Measurements from ENCODE around the gene MCM3AP. TPM values are rescaled to one million over a fixed set of nuclear protein-coding genes. Genes with fewer than 3 reads are reported as not detected.

The MCM3AP gene
- polyA plus RNA-seq, 1 donor: 103 TPM

DNA sequence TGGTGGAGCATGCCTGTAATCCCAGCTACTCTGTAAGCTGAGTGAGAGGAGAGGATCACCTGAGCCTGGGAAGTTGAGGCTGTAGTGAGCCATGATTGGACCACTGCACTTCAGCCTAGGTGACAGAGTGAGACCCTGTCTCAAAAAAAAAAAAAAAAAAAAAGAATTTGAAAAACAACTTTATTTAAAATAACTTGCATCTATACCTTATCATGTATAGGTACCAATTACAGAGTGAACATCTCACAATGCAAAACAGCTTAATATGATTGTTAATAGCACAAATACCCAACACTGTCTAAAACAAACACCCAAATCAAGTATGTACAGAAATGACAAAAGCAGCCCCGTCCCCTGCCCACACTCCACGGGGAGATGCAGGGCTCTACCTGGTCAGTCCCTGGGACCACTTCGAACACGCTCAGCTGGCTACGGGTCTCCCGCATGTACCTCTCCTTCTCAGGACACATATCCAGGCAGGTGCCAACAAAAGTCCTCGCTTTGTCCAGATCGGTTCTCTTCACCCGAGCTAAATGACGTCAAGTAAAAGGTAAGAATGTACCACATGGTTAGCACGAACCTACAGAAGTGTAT lies 10.5 kb downstream of the MCM3AP start:
- no peak for DNase-seq

DNA sequence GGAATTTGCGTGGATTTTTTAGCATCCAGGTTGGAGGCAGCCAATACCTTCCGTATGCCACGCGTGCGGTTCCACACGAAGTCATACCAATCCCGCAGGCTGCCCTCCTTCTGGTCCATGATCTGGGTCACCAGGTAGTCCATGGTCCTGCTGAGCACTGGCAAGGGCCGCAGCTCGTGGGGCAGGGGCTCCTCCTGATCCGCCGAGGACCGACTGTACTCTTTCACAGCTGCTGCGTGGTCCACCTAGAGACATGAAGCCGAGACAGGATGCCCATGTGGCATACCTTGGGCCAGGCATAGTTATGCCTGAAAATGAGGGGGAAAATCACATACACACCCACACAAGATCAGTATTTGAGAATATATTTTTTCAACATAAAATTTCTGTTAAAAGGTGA lies 12.1 kb downstream of the MCM3AP start:
- no peak for DNase-seq

DNA sequence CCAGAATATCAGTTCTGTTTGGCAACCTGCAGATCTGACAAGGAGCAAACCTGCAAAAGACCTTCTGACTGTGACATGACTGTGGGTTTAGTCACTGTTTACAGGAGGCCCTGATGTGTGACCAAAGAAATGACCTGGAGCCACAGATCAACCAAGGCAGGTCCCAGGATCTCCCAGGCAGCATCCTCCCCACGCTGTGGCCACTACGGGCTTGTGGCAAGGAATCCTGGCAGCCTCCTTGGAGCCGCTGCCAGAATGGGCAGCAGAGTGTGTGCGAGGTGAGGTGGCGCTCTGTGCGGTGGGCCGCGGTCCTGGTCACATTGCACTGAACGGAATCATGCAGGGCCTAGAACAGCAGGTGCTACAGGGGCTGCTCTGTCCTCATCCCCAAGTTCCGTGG lies 15.9 kb downstream of the MCM3AP start:
- no peak for DNase-seq

DNA sequence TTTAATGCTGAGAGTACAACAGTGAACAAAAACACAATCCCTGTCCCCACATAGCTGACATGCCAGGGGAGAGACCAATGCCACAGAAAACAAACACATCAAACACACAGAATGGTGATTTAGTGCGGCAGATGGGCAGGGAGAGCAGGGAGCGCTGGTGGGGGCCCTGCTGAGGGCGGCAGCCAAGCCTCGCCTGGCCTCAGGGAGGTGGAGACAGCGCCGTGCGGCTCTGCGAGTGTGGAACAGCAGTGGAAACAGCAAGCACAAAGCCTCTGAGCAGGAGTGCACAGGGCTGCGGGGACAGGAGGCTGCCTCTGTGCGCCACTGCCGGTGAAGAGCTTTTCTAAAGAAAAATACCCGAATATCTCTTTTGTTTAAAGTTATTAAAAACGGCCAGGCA lies 17.0 kb downstream of the MCM3AP start:
- no peak for DNase-seq

DNA sequence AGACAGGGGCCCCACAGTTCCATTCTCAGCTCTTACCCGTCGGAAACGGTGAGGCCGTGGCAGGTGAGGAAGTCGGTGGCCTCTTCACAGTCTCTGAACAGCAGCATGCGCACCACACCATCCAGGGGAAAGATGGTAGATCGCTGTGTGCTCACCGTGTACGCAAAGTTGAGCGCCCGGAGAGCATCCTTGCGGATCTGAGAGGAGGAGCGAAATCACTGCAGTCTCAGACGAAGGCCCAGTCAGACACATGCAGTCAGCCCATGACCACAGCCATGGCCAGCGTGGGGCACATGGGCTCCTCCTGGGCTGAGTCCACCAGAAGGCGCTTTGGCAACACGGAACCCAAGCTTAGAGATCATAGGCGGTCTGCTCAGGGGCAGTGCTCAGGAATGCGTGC lies 18.5 kb downstream of the MCM3AP start:
- no peak for DNase-seq

DNA sequence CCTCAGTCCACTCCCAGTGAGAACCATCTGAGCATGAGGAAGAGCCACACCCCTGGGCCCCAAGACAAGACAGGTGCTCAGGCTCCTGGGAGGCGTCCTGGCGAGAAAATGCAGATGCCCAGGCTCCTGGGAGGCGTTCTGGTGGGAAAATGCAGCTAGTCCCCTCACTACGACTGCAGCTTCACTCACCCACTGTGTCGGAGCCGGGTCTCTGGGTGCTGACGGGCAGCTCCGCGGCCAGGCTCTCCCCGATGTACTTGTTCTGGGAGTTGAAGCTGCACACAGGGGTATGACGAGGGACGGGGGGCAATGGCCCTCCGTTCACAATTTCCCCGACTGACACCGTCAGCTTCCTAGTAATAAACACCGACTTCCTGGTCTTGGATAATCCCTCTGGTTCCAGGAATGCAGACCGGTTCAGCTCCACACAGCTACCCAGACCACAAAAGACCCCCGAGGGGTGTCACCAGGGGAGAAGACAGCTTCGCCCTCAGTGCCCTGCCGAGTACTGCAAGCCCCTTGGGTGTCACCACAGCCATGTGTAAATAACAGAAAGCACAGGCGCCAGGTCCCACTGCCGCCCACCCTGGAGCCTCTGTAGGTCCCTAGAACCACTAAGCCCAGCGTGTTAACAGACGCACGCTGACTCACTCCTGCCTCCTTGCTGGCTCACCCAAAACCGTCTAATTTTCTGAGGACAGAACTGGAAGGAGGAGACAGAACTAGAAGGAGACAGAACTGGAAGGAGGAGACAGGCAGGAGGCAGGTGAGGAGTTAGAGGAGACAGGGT lies 19.5 kb downstream of the MCM3AP start:
- no peak for DNase-seq

DNA sequence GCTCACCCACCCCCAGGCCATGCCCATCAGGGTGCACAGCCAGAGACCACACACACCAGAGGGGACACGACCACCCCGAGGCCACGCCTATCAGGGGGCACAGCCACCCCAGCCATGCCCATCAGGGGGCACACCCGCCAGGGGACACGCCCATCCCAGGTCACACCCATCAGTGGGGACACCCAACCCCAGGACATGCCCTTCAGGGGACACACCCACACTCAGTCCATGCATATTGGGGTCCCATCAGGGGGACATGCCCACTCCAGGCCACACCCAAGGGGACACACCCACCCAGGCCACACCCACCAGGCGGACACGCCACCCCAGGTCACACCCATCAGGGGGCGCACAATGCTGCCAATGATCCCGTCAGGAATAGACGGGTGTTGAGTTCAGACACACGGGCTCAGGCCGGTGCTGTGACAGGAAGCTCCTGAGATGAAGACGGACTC lies 20.7 kb downstream of the MCM3AP start:
- DNase-seq: no peak

DNA sequence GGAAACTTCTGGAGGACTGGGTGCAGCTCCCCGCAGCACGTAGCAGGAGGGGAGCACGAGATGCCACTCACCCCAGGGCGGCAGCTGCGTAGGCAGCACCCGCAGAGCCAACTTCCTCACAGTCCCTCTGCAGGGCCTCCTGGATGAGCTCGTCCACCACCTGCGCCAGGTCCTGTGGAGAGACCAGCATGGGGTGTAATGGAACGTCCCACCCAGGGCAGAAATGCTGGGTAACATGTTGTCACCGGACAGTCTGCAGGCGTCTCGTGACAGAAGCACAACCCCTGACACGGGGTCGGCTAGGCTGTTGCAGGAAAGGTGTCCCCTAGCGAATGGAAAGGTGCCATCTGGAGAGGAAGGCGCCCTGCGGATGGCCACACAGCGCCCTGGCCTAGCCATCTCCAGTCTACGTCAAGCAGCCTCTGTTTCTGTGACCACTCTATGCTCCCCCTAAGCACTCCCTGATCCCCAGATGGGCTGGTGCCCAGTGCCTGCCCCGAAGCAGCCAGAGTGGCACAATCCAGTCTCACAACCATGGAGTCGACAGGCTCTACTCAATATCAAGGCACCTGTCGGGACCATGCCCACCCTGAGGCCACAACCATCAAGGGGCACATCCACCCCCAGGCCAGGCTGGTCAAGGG lies 21.2 kb downstream of the MCM3AP start:
- no peak for DNase-seq

DNA sequence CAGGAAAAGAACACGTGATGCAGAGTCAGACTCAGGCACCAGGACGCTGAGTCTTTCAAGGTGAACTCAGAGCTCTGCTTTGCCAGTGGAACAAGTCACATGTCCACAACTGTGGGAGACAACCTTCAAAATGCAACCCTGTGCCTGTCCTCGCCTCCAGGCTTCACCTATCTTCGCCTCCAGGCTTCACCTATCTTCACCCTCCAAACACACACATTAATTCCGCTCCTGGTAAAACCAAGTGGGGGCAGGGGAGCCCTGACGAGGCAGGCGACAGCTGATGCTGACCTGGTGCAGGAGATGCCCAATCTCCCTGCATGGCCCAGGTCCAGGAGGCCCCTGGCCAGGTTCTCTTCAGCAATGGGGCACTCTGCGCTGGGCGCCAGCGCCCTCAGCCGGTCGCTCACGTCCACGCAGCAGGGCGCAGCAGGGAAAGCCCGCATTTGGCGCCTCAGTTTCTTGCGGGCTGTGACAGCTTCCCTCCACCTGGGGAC lies 28.9 kb downstream of the MCM3AP start:
- DNase-seq: no peak

DNA sequence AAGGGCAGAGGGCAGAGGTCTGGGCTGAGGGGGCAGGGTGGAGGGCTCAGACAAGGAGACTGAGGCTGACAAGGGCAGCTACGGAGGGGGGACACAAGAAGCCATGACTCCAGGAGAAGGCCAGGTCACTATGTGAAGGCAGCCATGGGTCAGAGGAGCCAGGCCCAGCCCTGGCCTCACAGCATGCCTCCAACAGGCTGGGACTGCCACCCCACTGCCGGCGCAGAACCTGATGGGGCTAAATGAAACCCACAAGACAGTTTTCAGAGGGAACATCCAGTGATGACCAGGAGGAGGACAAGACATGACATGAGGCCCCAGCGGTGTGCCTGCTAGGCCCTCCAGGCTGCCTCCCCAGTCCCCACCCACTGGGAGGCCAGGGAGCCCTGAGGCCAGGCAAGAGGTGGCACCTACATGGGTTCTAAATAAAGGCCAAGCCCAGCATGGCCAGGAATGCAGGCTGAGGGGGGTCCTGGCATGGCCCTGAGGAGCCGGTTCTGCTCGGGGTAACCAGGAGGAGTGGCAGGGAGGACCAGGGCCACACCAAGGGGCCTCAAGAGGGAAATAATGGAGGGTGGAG lies 29.6 kb downstream of the MCM3AP start:
- DNase-seq: no peak

DNA sequence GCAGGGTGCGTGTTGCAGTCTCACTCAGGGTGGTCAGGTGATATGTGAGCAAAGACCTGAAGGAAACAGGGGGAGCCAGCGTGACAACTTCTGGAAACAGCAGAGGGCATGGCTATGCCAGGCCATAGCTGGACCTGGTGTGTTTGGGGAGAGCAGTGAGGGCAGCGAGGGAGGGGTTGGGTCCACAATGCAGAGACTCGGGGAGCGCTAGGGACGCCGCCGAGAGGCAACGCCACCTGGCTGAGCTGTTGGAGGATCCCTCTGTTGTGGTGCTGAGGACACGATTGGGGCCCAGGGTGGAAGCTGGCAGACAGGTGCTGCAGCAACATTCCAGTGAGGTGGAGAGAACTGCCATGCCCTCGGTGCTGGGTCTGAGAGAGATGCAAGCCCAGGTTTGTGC lies 30.2 kb downstream of the MCM3AP start:
- DNase-seq: no peak

DNA sequence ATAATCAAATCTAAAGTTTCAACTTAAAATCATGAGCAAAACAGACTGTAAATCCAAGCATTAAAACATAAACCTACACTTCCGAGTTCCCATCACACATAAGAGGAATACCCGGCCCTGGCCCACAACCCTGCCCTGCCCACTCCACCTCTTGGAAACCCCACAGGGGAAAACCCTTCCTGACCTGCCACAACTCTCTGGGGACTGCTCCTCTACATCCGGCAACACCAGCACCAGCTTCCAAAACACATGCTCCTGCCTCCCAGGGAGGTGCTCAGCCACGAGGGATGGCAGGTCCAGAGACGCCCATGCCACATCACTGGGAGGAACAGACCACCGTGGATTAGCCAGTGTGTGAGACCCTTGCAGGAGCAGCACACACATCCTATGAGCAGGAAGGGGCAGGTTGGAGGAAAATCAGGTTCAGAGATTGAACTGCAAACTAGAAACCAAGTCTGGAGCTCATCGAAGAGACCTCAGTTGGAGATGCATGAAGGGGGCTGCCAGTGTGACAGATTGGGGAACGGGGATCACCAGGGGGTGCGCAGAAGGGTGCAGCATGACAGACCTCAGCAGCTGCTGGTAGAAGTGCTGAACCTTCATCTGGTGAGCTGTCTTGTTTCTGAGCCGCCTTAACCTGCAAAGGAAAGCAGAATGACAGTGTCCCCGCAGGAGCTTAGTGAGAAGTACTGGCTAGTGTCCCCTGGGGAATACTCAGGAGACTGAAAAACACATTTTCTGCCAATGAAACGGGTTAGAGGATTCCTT lies 31.0 kb downstream of the MCM3AP start:
- no peak for DNase-seq

DNA sequence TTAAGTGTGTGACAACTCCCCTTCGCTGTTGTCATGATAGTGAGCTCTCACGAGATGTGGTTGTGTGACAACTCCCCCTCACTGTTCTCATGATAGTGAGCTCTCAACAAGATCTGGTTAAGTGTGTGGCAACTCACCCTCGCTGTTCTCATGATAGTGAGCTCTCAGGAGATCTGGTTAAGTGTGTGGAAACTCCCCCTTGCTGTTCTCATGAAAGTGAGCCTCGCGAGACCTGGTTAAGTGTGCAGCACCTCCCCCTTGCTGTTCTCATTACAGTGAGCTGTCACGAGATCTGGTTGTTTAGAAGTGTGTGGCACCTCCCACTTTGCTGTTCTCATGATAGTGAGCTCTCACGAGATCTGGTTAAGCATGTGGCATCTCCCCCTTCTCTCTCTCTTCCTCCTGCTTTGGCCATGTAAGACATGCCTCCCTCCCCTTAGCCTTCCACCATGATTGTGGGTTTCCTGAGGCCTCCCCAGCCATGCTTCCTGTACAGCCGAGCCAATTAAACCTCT lies 31.7 kb downstream of the MCM3AP start:
- DNase-seq: no peak

DNA sequence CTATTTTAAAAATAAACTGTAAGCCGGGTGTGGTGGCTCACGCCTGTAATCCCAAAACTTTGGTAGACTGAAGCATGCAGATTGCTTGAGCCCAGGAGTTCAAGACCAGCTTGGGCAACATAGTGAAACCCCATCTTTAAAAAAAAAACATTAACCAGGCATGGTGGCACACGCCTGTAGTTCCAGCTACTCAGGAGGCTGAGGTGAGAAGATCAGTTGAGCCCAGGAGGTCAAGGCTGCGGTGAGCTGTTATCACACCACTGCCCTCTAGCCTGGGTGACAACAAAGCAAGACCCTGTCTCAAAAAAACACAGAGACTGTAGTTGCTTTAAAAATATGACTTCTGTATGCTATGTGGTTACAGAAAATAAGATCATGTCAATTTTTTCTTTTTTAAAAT lies 32.6 kb downstream of the MCM3AP start:
- no peak for DNase-seq

DNA sequence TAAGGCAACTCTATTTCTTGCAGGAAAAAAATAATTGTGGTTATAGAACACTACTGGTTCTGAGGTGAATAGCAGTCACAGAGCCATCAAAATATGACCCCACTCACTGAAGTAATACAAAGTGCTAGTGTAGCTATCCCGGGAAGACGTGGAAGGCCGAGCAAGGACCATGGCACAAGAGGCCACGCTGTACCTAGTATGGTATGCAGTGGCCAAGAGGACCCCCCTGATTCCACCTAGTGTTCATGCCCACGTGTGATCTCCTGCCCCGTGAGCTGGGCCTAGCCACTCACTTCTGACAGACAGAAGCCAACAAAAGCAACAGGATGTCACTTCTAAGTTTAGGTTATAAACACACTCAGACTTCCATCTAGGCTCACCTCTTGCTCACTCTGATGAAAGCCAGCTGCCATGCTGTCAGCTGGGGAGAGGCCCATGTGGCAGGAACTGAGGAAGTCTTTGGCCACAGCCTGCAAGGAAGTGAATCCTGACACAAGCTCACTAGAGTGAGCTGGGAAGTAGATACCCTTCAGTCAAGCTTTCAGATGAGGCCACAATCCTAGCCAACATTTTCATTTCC lies 35.2 kb downstream of the MCM3AP start:
- no peak for DNase-seq

DNA sequence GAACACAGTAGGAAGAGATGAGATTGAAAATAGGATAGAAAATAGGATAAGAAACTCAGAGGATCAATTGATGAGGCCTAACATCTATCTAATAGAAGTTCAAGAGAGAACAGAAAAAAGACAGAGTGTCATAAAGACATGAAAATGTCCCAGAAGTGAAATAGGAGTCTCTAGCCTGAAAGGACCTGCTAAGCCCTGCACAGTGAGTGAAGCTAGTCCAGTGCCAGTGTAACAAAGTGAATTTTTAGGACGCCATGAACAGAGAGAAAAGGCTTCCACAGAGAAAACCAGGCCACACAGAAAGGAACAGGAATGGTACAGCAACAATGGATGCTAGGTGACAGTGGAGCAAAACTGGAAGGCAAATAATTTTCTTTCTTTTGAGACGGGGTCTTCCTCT lies 36.6 kb downstream of the MCM3AP start:
- no peak for DNase-seq

DNA sequence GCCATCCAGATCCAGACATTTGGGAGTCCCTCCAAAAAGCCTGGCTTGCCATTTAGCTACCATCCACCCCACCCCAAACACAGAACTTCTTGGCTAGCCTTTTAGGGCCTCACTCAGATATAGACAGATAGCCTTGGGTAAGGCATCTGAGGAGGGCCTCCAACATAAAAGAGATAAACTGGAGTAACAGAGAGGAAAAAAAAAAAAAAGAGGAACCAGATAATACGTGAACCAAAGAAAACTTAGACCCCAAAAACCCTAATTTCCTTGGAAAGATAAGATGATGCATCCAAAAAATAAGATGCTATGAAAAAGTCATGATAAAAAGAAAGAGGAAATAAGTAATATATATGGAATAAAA lies 37.0 kb downstream of the MCM3AP start:
- no peak for DNase-seq

DNA sequence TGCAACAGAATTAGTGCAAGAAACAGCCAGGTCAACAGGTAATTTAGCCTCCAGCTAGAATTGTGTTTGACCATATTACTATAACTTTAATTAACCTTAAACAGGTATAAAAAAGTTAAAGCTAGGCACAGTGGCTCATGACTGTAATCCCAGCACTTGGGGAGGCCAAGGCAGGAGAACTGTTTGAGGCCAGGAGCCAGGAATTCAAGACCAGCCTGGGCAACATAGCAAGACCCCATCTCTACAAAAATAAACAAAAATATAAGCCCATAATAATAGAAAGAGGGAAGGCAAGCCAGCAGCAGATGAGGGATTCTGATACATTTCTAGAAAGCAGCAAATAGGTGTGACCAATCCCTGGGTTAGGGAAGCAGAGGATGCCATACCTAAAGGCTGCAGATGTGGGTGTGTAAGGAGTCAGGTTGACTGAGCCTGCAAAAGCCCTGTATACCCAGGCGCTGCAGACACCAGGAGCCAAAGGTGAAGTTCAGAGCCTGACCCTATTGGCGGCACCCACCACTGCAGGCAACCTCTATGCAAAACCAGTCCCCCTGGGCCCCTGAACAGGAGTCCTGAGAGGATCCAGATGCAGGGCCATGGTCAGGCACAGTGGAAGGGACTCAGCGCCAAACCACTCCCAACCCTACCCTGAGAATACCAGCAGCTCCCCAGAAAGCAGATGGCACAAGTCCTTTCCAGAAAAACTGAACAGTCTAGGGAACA lies 37.6 kb downstream of the MCM3AP start:
- DNase-seq: no peak

DNA sequence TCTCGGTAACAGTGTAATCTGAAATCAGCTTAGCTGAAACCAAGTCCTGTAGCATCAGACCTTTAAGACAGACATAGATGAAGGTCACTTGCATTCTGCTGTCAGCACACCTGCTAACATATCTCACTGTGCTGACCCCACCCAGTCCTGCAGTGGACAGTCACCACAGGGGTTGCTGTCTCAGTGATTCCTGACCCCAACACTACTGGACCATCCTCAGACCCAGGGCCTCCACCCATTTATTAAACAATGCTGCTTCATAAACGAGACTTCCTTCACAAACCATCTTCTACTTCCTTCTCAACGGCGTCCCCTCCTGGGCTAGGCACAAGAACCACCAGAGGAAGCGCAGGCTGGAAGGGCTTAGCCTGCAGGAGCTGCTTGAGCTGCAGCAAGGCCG lies 39.1 kb downstream of the MCM3AP start:
- DNase-seq: no peak

DNA sequence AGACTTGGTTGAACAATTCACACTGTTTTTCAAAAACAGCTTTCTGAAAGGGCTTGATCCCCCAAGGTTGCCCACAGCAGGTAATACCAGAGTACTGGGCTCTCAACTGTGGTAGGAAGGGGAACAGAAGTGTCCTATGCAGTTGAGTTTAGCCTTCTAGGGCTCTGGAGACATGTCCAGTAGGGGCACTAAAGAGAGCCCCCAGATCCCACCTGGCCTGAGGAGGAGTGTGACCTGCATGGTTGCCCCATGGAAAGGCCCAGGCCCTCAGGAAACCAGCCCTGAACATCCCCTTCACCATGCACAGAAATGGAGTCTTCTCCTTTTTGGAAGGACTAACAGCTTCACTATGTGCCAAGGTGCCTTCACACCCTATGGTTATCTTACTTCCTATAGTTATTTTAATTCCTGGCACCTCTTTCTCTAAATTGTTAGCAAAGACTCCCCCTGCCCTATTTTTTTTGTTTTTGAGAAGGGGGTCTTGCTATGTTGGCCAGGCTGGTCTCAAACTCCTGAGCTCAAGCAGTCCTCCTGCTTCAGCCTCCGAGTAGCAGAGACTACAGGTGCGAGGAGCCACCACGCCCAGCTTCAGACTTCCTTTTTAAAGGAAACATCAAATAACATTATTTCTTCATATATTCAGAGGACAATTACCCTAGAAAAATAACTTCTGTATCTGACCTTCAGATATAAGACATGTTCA lies 40.0 kb downstream of the MCM3AP start:
- no peak for DNase-seq
